ENCODE measurements around the gene RNF126. TPM values are rescaled to one million over a fixed set of nuclear protein-coding genes. Genes with fewer than 3 reads are reported as not detected.
"Not testable (repeated sequence)": the region's sequence is repeated elsewhere in the genome, so short reads cannot be mapped to it uniquely, and the experiment has no call there.

The RNF126 gene
- total RNA-seq: 17.5 TPM

- peak; percentile 99 for DNase-seq (ENCODE audit: low spot score in 2 of 2)
- no peak for FAIRE-seq
Measured at GRCh38 chr19:662962-663681, at the start of gene RNF126. TSS of gene RNF126 (minus strand) at chr19:663214. CDS start at chr19:663121, 93 bp downstream.

- DNase-seq (ENCODE audit: low spot score in 2 of 2) (no peak), FAIRE-seq (no peak)
Measured at GRCh38 chr19:711254-711653, 48.2 kb upstream of the RNF126 start.

- no peak for DNase-seq (ENCODE audit: low spot score in 2 of 2)
- FAIRE-seq: no peak
Measured at GRCh38 chr19:710767-711166, 47.8 kb upstream of the RNF126 start.

GRCh38 chr19:709965-710571 lies 47.1 kb upstream of the RNF126 start:
- FAIRE-seq (no peak), DNase-seq (ENCODE audit: low spot score in 2 of 2) (no peak)

- FAIRE-seq (no peak), DNase-seq (ENCODE audit: low spot score in 2 of 2) (no peak)
Measured at GRCh38 chr19:709196-709964, 46.4 kb upstream of the RNF126 start.

- no peak for FAIRE-seq
- peak; percentile 58 to 71 for DNase-seq (ENCODE audit: low spot score in 2 of 2)
Measured at GRCh38 chr19:708154-709143, 45.4 kb upstream of the RNF126 start, which contains the start of gene PALM. TSS of gene PALM (plus strand) at chr19:708935. CDS start at chr19:709147, 212 bp downstream.

- FAIRE-seq (no peak), DNase-seq (ENCODE audit: low spot score in 2 of 2) (no peak)
Measured at GRCh38 chr19:704447-704741, 41.4 kb upstream of the RNF126 start.

GRCh38 chr19:703651-704446 lies 40.8 kb upstream of the RNF126 start:
- DNase-seq (ENCODE audit: low spot score in 2 of 2): peak in 1 of 2 donors; percentile 57
- FAIRE-seq: no peak

- FAIRE-seq (no peak), DNase-seq (ENCODE audit: low spot score in 2 of 2) (no peak)
Measured at GRCh38 chr19:703329-703650, 40.3 kb upstream of the RNF126 start.

- FAIRE-seq: not testable (repeated sequence)
Measured at GRCh38 chr19:702847-703246, 39.8 kb upstream of the RNF126 start.

GRCh38 chr19:699885-700284 lies 36.9 kb upstream of the RNF126 start:
- not testable (repeated sequence) for DNase-seq (ENCODE audit: low spot score in 2 of 2); FAIRE-seq

More at GRCh38 chr19:702847-703246, 39.8 kb upstream of the RNF126 start:
- not testable (repeated sequence) for DNase-seq (ENCODE audit: low spot score in 2 of 2)

- FAIRE-seq; DNase-seq (ENCODE audit: low spot score in 2 of 2): not testable (repeated sequence)
Measured at GRCh38 chr19:698529-698928, 35.5 kb upstream of the RNF126 start.

GRCh38 chr19:695352-695949 lies 32.4 kb upstream of the RNF126 start, which contains the start of gene PRSS57:
TSS of gene PRSS57 (minus strand) at chr19:695452. CDS start at chr19:695430, 22 bp downstream.
- DNase-seq (ENCODE audit: low spot score in 2 of 2) (no peak), FAIRE-seq (no peak)

- DNase-seq (ENCODE audit: low spot score in 2 of 2) (no peak), FAIRE-seq (no peak)
Measured at GRCh38 chr19:694481-695351, 31.7 kb upstream of the RNF126 start.

GRCh38 chr19:690203-690602 lies 27.2 kb upstream of the RNF126 start:
- FAIRE-seq (no peak), DNase-seq (ENCODE audit: low spot score in 2 of 2) (no peak)

- DNase-seq (ENCODE audit: low spot score in 2 of 2): no peak
- FAIRE-seq: no peak
Measured at GRCh38 chr19:688992-689391, 26.0 kb upstream of the RNF126 start.

GRCh38 chr19:688214-688613 lies 25.2 kb upstream of the RNF126 start:
- DNase-seq (ENCODE audit: low spot score in 2 of 2): no peak
- FAIRE-seq: no peak

- FAIRE-seq: no peak
- no peak for DNase-seq (ENCODE audit: low spot score in 2 of 2)
Measured at GRCh38 chr19:687569-688166, 24.7 kb upstream of the RNF126 start.

All from frontal cortex (tissue), 4 donors.